HCT116 (cell line): ENCODE measurements around the gene CCDC38. TPM values are rescaled to one million over a fixed set of nuclear protein-coding genes. Genes with fewer than 3 reads are reported as not detected.
A peak's percentile ranks its signal among the peaks of the same experiment; 100 is the strongest.

Source experiments
- ATAC-seq: fragments of 200-7000 bp; cut with Tn5 transposase; 2 replicates; pipeline ENCODE4 v1.9.1; 2020; ENCODE audit warnings: mild to moderate bottlenecking, moderate library complexity
- BruUV-seq: library from RNA; stranded (reverse); fragments of 400-500 nt; replicated peaks from 2 replicates; lab custom pipeline; 2021; lab: Mats Ljungman, UMichigan
- CTCF ChIA-PET: fragments of 300-600 bp; sonication (Branson Sonifier 250); formaldehyde crosslinking; loops from one replicate; lab custom pipeline; 2021; ENCODE audit warnings: antibody characterized with exemption; lab: Charles Lee
- POLR2A ChIA-PET: fragments of 300-600, 350-600 bp; sonication (Branson Sonifier 250); formaldehyde crosslinking; loops from one replicate; lab custom pipeline; 2021; ENCODE audit warnings: antibody characterized with exemption; lab: Charles Lee
- RAD21 ChIA-PET, 2 experiments: fragments of 300-600 bp; sonication (Branson Sonifier 250); formaldehyde crosslinking; loops; one replicate each; lab custom pipeline; 2023; ENCODE audit warnings: low total read pairs in 2 of 2; ENCODE audit not compliant: uncharacterized antibody in 2 of 2, unreplicated experiment in 2 of 2, low non-redundant PET in 1 of 2; lab: Charles Lee
- DNase-seq: peaks from one replicate; pipeline ENCODE4 v3.0.0-alpha.2; 2010; ENCODE audit warnings: low read depth, low spot score
- H2AFZ ChIP-seq: fragments of 200-600 bp; shearing (Covaris generic), sonication (generic); 2 replicates; pipeline ENCODE4 v1.6.1; 2017; ENCODE audit warnings: low read depth, mixed run types, mixed read lengths, antibody characterized with exemption, low read length; ENCODE audit not compliant: poor library complexity, severe bottlenecking
- H3K27ac ChIP-seq: 2 replicates; pipeline ENCODE4 v1.5.1; 2012; ENCODE audit warnings: low read depth, low read length
- H3K27me3 ChIP-seq: fragments of 200-600 bp; sonication (generic); 2 replicates; pipeline ENCODE4 v1.6.1; 2016; ENCODE audit warnings: mixed run types, low read length, mixed read lengths; ENCODE audit not compliant: insufficient read depth
- H3K36me3 ChIP-seq, 2 experiments: fragments of 200-500 bp in 1 of 2; fragments of 200-600 bp in 1 of 2; sonication (Bioruptor generic) in 1 of 2; sonication (generic) in 1 of 2; 2 replicates each; pipeline versions ENCODE4 v1.5.1 to v1.6.1; 2014 to 2016; ENCODE audit warnings: low read length in 2 of 2, inconsistent platforms in 1 of 2, mixed read lengths in 1 of 2, mixed run types in 1 of 2; ENCODE audit not compliant: insufficient read depth in 2 of 2, control insufficient read depth in 1 of 2
- H3K4me1 ChIP-seq, 2 experiments: fragments of 200-600 bp in 1 of 2; sonication (generic) in 1 of 2; 2 replicates each; pipeline versions ENCODE4 v1.5.1 to v1.6.1; 2012 to 2017; ENCODE audit warnings: low read length in 2 of 2, inconsistent platforms in 1 of 2, mild to moderate bottlenecking in 1 of 2, mixed read lengths in 1 of 2, mixed run types in 1 of 2, moderate library complexity in 1 of 2; ENCODE audit not compliant: insufficient read depth in 2 of 2, control insufficient read depth in 1 of 2
- H3K4me2 ChIP-seq: fragments of 200-600 bp; sonication (generic); 2 replicates; pipeline ENCODE4 v1.6.1; 2017; ENCODE audit warnings: mixed run types, low read length, mixed read lengths
- H3K4me3 ChIP-seq, 2 experiments: fragments of 200-600 bp in 1 of 2; sonication (generic) in 1 of 2; replicated peaks in 1 of 2; 2 replicates each; pipeline ENCODE4 v1.5.1; 2011 to 2016; ENCODE audit warnings: low read length in 2 of 2, control low read depth in 1 of 2, low read depth in 1 of 2, mild to moderate bottlenecking in 1 of 2, mixed read lengths in 1 of 2, mixed run types in 1 of 2
- H3K79me2 ChIP-seq: fragments of 200-600 bp; sonication (generic); 2 replicates; pipeline ENCODE4 v1.6.1; 2017; ENCODE audit warnings: mild to moderate bottlenecking, mixed run types, low read length, moderate library complexity, mixed read lengths; ENCODE audit not compliant: insufficient read depth
- H3K9ac ChIP-seq: fragments of 200-600 bp; sonication (generic); 2 replicates; pipeline ENCODE4 v1.6.1; 2016; ENCODE audit warnings: low read length, mixed read lengths
- H3K9me2 ChIP-seq: fragments of 200-600 bp; sonication (generic), shearing (Covaris generic); 2 replicates; pipeline ENCODE4 v1.6.1; 2017; ENCODE audit warnings: mixed run types, mild to moderate bottlenecking, moderate library complexity; ENCODE audit not compliant: insufficient read depth
- H3K9me3 ChIP-seq, 2 experiments: fragments of 200-500 bp in 1 of 2; fragments of 200-600 bp in 1 of 2; sonication (Bioruptor generic) in 1 of 2; sonication (generic) in 1 of 2; 2 replicates each; pipeline ENCODE4 v1.6.1; 2014 to 2017; ENCODE audit warnings: low read length in 2 of 2, mixed read lengths in 2 of 2, inconsistent platforms in 1 of 2, low read depth in 1 of 2, mild to moderate bottlenecking in 1 of 2, mixed run types in 1 of 2, moderate library complexity in 1 of 2; ENCODE audit not compliant: control insufficient read depth in 1 of 2, insufficient read depth in 1 of 2
- H4K20me1 ChIP-seq: fragments of 200-600 bp; sonication (generic), shearing (Covaris generic); 2 replicates; pipeline ENCODE4 v1.6.1; 2017; ENCODE audit warnings: mixed run types, mild to moderate bottlenecking, moderate library complexity; ENCODE audit not compliant: insufficient read depth
- CBX3 ChIP-seq: IDR thresholded peaks from 2 replicates; pipeline ENCODE4 v1.6.1; 2012; ENCODE audit warnings: low read depth
- EGR1 ChIP-seq: IDR thresholded peaks from 2 replicates; pipeline ENCODE4 v1.6.1; 2012; ENCODE audit warnings: low read depth
- EZH2phosphoT487 ChIP-seq: fragments of 200-600 bp; IDR thresholded peaks from 2 replicates; pipeline ENCODE4 v1.6.1; 2018; ENCODE audit warnings: antibody characterized with exemption, borderline replicate concordance
- FOSL1 ChIP-seq: IDR thresholded peaks from 2 replicates; pipeline ENCODE4 v1.6.1; 2012; ENCODE audit warnings: low read depth
- JUND ChIP-seq: IDR thresholded peaks from 2 replicates; pipeline ENCODE4 v1.6.1; 2012
- MAX ChIP-seq: IDR thresholded peaks from 2 replicates; pipeline ENCODE4 v1.6.1; 2012
- RAD21 ChIP-seq: IDR thresholded peaks from 2 replicates; pipeline ENCODE4 v1.6.1; 2012; ENCODE audit warnings: low read depth, mild to moderate bottlenecking
- REST ChIP-seq: IDR thresholded peaks from 2 replicates; pipeline ENCODE4 v1.6.1; 2012; ENCODE audit warnings: low read depth
- SIN3A ChIP-seq: IDR thresholded peaks from 2 replicates; pipeline ENCODE4 v1.6.1; 2012; ENCODE audit warnings: low read depth
- TCF7L2 ChIP-seq: IDR thresholded peaks from 2 replicates; pipeline ENCODE4 v1.7.0; 2011; ENCODE audit warnings: borderline replicate concordance, inconsistent platforms; ENCODE audit not compliant: insufficient read depth, insufficient read length; ENCODE audit errors: extremely low read depth
- YY1 ChIP-seq: IDR thresholded peaks from 2 replicates; pipeline ENCODE4 v1.6.1; 2011; ENCODE audit warnings: low read length, low read depth, moderate library complexity, mild to moderate bottlenecking; ENCODE audit not compliant: insufficient replicate concordance; ENCODE audit errors: extremely low read depth
- intact Hi-C: fragments of 100-400 bp; cut with micrococcal nuclease; formaldehyde crosslinking; loops from 2 replicates; pipeline ENCODE4 v1.10.0; 2022
- total RNA-seq: library from RNA; stranded (reverse); gene quantifications from one replicate; pipeline ENCODE4 v1.2.1, GENCODE V29; 2021; ENCODE audit not compliant: unreplicated experiment

CCDC38 gene
- total RNA-seq, 1 experiment from 2014 or later, result 0.27 TPM

DNA sequence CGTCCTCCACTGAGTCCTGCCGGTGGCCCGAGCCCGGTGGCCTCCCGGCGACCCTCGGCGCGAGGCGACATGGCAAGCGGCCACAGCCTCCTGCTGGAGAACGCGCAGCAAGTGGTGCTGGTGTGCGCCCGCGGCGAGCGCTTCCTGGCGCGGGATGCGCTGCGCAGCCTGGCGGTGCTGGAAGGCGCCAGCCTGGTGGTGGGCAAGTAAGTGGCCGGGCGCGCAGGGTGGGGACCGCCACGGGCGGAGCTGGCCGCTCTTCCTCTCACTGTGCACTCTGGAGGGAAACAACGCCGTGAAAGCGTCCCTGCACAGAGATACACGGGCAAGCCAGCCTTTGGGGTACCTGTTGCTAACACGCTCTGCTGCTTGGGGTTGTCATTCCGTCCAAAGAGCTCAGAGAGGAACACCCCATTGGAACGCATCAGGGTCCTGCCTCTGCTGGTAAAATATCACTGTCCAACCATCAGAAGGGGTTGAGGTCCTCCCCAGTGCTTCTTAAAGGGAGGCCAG lies 972 bp upstream of the CCDC38 start, which contains the start of gene AMDHD1 (continued):
- TF ChIP-seq EGR1, result 0 out of 2 replicates have a peak, but pooled peaks have one; percentile 0
- TF ChIP-seq RAD21, result no peak
- TF ChIP-seq FOSL1, result no peak
- no peak for TF ChIP-seq CBX3
- TF ChIP-seq, all 23 proteins: peak for 5

DNA sequence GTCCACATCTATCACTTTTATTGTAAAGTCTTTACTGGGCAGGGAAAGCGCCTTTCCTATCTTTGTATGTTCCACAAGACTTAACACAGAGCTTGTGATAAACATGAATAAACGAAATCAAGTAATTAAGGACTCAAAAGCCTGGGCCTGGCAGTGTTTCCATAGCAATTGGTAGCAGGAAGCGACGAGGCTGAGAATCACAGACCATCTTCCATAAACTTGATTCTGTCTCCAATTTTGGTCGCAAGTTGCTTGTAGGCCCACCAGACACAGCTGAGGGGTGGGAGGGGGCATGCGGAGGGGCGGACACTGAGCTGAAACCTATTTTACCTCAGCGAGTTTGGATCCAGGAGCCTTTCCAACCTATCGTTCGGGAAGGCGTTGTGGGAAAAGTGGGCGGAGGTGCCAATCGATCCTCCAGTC lies 302 bp downstream of the CCDC38 start:
- peak; percentile 1; the same call in 1 of the 2 replicates for ATAC-seq
- no peak for DNase-seq
- H3K79me2 ChIP-seq, result no peaks in the 10 kb centered on the region
- 0 out of 2 replicates have a peak, but pooled peaks cover 6% of the 10 kb centered on the region for H3K27me3 ChIP-seq
- peak; percentile 17; the same call in 1 of the 2 replicates for TF ChIP-seq SIN3A
- TF ChIP-seq MAX, result no peak
- H3K9me2 ChIP-seq, result no peaks in the 10 kb centered on the region
- H3K4me2 ChIP-seq, result peak overlapping the region; percentile 91
- RAD21 ChIA-PET, result no interaction called here
- peak overlapping the region; percentile 81 for H3K9ac ChIP-seq
- H3K4me1 ChIP-seq, result peaks cover 4 to 8% of the 10 kb centered on the region in 2 experiments; a peak in 3 of 4 replicates
- peak overlapping the region; percentile 99 for H2AFZ ChIP-seq
- CTCF ChIA-PET, result interaction anchor here (0.7 to 1.5 kb wide), 3 partner anchors 12 to 57 kb away, joined by 3 to 8 read pairs (median 4); no protein-coding TSS in a partner anchor
- POLR2A ChIA-PET, result interaction anchor here (0.6 to 2.5 kb wide), 4 partner anchors 9 to 257 kb away, joined by 3 to 11 read pairs (median 3); no protein-coding TSS in a partner anchor
- no peaks in the 10 kb centered on the region for H4K20me1 ChIP-seq
- no peaks in the 10 kb centered on the region for H3K9me3 ChIP-seq
- H3K27ac ChIP-seq, result peak overlapping the region; percentile 80
- BruUV-seq, result TSS peak; percentile 81
- H3K4me3 ChIP-seq, result peak overlapping the region; percentile 76 to 89
- no peaks in the 10 kb centered on the region for H3K36me3 ChIP-seq
- intact Hi-C loops, result no loop called here

GRCh38 chr12:95940514-95940913 lies 1.9 kb downstream of the CCDC38 start:
- H3K4me2 ChIP-seq, result no peak overlapping the region
- peaks cover 4 to 8% of the 10 kb centered on the region in 2 experiments; a peak in 3 of 4 replicates for H3K4me1 ChIP-seq
- no peaks in the 10 kb centered on the region for H3K36me3 ChIP-seq
- H3K27ac ChIP-seq, result no peak overlapping the region
- no peak overlapping the region for H2AFZ ChIP-seq
- ChIA-PET RAD21 (no interaction called here), POLR2A (no interaction called here), CTCF (interaction anchor here (1.1 kb wide), 1 partner anchor 365 kb away, joined by 3 read pairs; no protein-coding TSS in a partner anchor)
- TF ChIP-seq REST (no peak), RAD21 (no peak), SIN3A (no peak), JUND (no peak), TCF7L2 (no peak), MAX (no peak), EZH2phosphoT487 (no peak), YY1 (no peak)
- H3K9me2 ChIP-seq, result no peaks in the 10 kb centered on the region
- no peak overlapping the region for H3K4me3 ChIP-seq
- H3K9me3 ChIP-seq, result no peaks in the 10 kb centered on the region
- no peaks in the 10 kb centered on the region for H3K79me2 ChIP-seq
- BruUV-seq, result no TSS peak
- intact Hi-C loops, result no loop called here
- H3K9ac ChIP-seq, result no peak overlapping the region
- H3K27me3 ChIP-seq, result no peaks in the 10 kb centered on the region
- ATAC-seq, result no peak
- no peak for DNase-seq
- H4K20me1 ChIP-seq, result no peaks in the 10 kb centered on the region
